Left ventricle myocardium inferior (tissue), 1 donor: ENCODE results near the gene HTR3E. TPM values are rescaled to one million over a fixed set of nuclear protein-coding genes. Genes with fewer than 3 reads are reported as not detected.

Source experiments
- DNase-seq: peaks from one replicate; pipeline ENCODE4 v3.0.0-alpha.2; 2020
- H3K27ac ChIP-seq: fragments of 200-600 bp; replicated peaks from 2 replicates; pipeline ENCODE4 v1.8.0; 2021
- H3K27me3 ChIP-seq: fragments of 200-600 bp; 2 replicates; pipeline ENCODE4 v1.8.0; 2021; ENCODE audit warnings: low read depth
- H3K36me3 ChIP-seq: fragments of 200-600 bp; 2 replicates; pipeline ENCODE4 v1.8.0; 2021
- H3K4me1 ChIP-seq: fragments of 200-600 bp; 2 replicates; pipeline ENCODE4 v1.8.0; 2021
- H3K4me3 ChIP-seq: fragments of 200-600 bp; 2 replicates; pipeline ENCODE4 v1.8.0; 2021; ENCODE audit warnings: mild to moderate bottlenecking, moderate library complexity
- H3K9me3 ChIP-seq: fragments of 200-600 bp; replicated peaks from 2 replicates; pipeline ENCODE4 v1.8.0; 2021
- CTCF ChIP-seq: fragments of 200-600 bp; IDR thresholded peaks from 2 replicates; pipeline ENCODE4 v1.8.0; 2021; ENCODE audit warnings: antibody characterized with exemption, mild to moderate bottlenecking, borderline replicate concordance
- intact Hi-C: fragments of 100-400 bp; cut with micrococcal nuclease; formaldehyde crosslinking; loops from one replicate; pipeline ENCODE4 v1.11.0; 2022
- long read RNA-seq: library from polyadenylated mRNA; unstranded; transcript quantifications from one replicate; pipeline ENCODE4 v2.0.0, GENCODE V29; 2021
- total RNA-seq: library from RNA; stranded (reverse); fragmentation: NEBNext Ultra II Directional; extraction: Animal tissue kit (Norgen Biotek cat#: 25700); gene quantifications from one replicate; pipeline ENCODE4 v1.2.1, GENCODE V29; 2021
- donor health status: DM: no; HTN: yes; CAD: no; lungs with severe emphysema.

Gene HTR3E, protein sequence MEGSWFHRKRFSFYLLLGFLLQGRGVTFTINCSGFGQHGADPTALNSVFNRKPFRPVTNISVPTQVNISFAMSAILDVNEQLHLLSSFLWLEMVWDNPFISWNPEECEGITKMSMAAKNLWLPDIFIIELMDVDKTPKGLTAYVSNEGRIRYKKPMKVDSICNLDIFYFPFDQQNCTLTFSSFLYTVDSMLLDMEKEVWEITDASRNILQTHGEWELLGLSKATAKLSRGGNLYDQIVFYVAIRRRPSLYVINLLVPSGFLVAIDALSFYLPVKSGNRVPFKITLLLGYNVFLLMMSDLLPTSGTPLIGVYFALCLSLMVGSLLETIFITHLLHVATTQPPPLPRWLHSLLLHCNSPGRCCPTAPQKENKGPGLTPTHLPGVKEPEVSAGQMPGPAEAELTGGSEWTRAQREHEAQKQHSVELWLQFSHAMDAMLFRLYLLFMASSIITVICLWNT
- total RNA-seq, result not detected
- long read RNA-seq, result 0 reads

GRCh38 chr3:184096811-184097383, at the start of gene HTR3E:
HTR3E (plus strand) TSS chr3:184097064; CDS start chr3:184097530, 466 bp downstream.
- Histone ChIP-seq H3K4me1 (no peaks in the 10 kb centered on the region), H3K27ac (no peak within 1 kb of the TSS), H3K27me3 (peaks cover 30% of the 10 kb centered on the region), H3K36me3 (no peaks in the 10 kb centered on the region), H3K4me3 (no peak within 1 kb of the TSS), H3K9me3 (peaks cover 16% of the 10 kb centered on the region)
- intact Hi-C loops, result no loop called here
- no peak for DNase-seq
- TF ChIP-seq CTCF, result no peak

DNA sequence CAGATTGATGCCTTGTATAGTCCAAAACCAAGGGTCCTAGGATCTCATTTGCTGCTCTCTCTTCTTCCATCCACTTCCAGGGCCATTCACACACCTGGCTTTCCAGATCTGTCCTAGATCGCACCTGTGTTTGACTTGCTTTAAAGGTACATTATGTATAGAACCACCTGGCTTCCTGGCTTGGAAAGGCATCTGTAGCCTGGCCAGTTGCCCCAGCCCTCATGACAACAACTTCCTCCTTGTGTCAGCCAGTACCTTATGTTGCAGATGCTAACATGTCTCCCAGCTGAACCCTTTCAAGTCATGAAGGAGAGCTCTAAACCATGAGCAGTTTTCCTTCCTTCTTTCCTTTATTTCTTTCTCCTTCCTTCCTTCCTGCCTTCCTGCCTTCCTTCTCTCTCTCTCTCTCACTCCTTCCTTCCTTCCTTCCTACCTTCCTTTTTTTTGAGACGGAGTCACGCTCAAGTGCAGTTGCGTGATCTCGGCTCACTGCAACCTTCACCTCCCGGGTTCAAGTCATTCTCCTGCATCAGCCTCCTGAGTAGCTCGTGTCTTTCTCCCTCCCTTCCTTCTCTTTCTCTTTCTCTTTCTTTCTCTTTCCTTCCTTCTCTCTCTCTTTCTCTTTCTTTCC, 46.5 kb upstream of the HTR3E start:
- Histone ChIP-seq H3K4me1 (no peaks in the 10 kb centered on the region), H3K9me3 (no peaks in the 10 kb centered on the region), H3K36me3 (no peaks in the 10 kb centered on the region), H3K4me3 (no peak overlapping the region), H3K27me3 (peaks cover 18% of the 10 kb centered on the region), H3K27ac (no peak overlapping the region)
- no peak for DNase-seq
- intact Hi-C loops, result no loop called here
- TF ChIP-seq CTCF, result no peak

DNA sequence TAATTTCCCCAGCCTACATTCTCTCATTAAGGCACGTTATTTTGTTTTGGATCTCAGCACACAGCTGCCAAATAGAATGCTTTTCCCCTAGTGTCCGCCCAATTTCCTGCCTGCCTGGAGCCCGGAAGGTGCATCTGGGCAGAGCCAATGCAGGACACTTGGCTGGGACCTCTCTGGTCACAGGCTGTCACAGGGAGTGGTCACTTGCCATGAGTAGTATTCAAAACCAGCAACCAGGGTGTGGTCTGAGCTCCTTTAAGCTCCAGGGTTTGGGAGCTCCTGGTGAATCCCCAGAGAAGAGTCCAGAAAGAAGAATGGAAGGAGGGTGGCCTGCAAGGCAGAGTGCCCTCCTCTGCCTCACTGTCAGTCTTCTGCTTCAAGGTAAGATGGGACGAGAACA, 44.1 kb upstream of the HTR3E start, which contains the start of gene HTR3C:
TSS of gene HTR3C (plus strand) at position 281 of the 400 bp plus-strand sequence. CDS start at position 315, 34 bp downstream.
- Histone ChIP-seq H3K36me3 (no peaks in the 10 kb centered on the region), H3K27me3 (peaks cover 18% of the 10 kb centered on the region), H3K4me3 (no peak within 1 kb of the TSS), H3K4me1 (no peaks in the 10 kb centered on the region), H3K9me3 (no peaks in the 10 kb centered on the region), H3K27ac (no peak within 1 kb of the TSS)
- intact Hi-C loops, result no loop called here
- no peak for TF ChIP-seq CTCF
- DNase-seq, result no peak

DNA sequence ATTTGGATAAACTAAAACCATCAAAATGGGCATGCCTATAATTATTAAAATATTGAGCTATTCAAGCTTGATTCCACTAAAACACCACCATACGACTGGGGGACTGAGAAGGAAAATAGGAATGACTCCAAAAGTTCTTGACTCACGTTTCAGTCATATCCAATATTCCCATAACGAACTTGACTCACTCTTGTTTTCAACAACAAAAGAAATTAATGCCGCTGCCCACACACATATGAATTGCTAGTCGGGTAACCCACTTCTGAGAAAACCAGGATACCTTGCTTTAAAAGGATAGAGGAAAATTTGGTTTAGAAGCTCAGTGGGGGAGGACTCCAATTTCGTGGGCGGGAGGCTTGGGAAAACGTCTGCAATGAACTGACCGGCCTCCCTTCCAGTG, 38.8 kb upstream of the HTR3E start:
- no peak overlapping the region for H3K4me3 ChIP-seq
- TF ChIP-seq CTCF, result no peak
- no peaks in the 10 kb centered on the region for H3K9me3 ChIP-seq
- H3K36me3 ChIP-seq, result no peaks in the 10 kb centered on the region
- DNase-seq, result no peak
- H3K4me1 ChIP-seq, result no peaks in the 10 kb centered on the region
- intact Hi-C loops, result no loop called here
- H3K27ac ChIP-seq, result no peak overlapping the region
- peaks cover 10% of the 10 kb centered on the region for H3K27me3 ChIP-seq

DNA sequence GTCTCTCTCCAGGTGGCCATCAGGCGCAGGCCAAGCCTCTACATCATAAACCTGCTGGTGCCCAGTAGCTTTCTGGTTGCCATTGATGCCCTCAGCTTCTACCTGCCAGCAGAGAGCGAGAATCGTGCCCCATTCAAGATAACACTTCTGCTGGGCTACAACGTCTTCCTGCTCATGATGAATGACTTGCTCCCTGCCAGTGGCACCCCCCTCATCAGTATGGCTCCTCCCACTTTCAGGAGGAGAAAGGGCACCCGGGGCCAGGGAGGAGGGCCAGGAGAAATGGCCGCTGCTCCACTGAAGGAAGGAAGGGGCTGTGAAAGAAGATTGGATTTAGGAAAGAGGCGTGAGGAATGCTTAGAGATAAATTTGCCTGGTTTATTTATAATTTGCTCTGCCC, 37.4 kb upstream of the HTR3E start:
- Histone ChIP-seq H3K4me1 (no peaks in the 10 kb centered on the region), H3K36me3 (no peaks in the 10 kb centered on the region), H3K27ac (no peak overlapping the region), H3K4me3 (no peak overlapping the region), H3K27me3 (peaks cover 5% of the 10 kb centered on the region), H3K9me3 (no peaks in the 10 kb centered on the region)
- no peak for TF ChIP-seq CTCF
- intact Hi-C loops, result no loop called here
- DNase-seq, result no peak
